Tibial artery (tissue), 4 donors: ENCODE results near the gene EIPR1.

ENCODE experiments used
- DNase-seq, 2 donors: peaks; one replicate each; pipeline ENCODE4 v3.0.0-alpha.2; 2019
- H3K27ac ChIP-seq, 2 donors: fragments of 200-600 bp; sonication (generic) in 1 of 2; 1 replicate in 1 of 2; 2 replicates in 1 of 2; pipeline ENCODE4 v1.5.1; 2018 to 2019; ENCODE audit warnings: mild to moderate bottlenecking in 1 of 2
- H3K27me3 ChIP-seq, 2 donors: fragments of 200-600 bp; sonication (generic) in 1 of 2; one replicate each; pipeline versions ENCODE4 v1.5.1 to v1.6.0; 2016 to 2019
- H3K36me3 ChIP-seq, 3 donors: fragments of 200-600 bp; sonication (generic) in 2 of 3; one replicate each; pipeline ENCODE4 v1.5.1; 2016 to 2019; ENCODE audit warnings: mild to moderate bottlenecking in 2 of 3
- H3K4me1 ChIP-seq, 4 donors: fragments of 200-600 bp; sonication (generic) in 2 of 4; 1 replicate in 3 of 4; 2 replicates in 1 of 4; pipeline ENCODE4 v1.5.1; 2016 to 2019
- H3K4me3 ChIP-seq, 2 donors: fragments of 200-600 bp; sonication (generic) in 1 of 2; 1 replicate in 1 of 2; 2 replicates in 1 of 2; pipeline ENCODE4 v1.5.1; 2018 to 2019; ENCODE audit warnings: mild to moderate bottlenecking in 2 of 2
- H3K9me3 ChIP-seq, 3 donors: fragments of 200-600 bp; sonication (generic) in 1 of 3; one replicate each; pipeline ENCODE4 v1.5.1; 2016 to 2019
- intact Hi-C: fragments of 100-400 bp; cut with DNase I; formaldehyde crosslinking; loops from one replicate; pipeline ENCODE4 v1.15.0; 2023; ENCODE audit warnings: low total_unique reads
- TF ChIP-seq, protein P1 (sequence below), 2 experiments: fragments of 200-600 bp in 1 of 2; fragments of 450-650 bp in 1 of 2; IDR thresholded peaks; one replicate each; pipeline ENCODE4 v1.5.1; 2017 to 2019; ENCODE audit warnings: antibody characterized with exemption in 2 of 2, mild to moderate bottlenecking in 1 of 2, moderate library complexity in 1 of 2

The EIPR1 gene

DNA sequence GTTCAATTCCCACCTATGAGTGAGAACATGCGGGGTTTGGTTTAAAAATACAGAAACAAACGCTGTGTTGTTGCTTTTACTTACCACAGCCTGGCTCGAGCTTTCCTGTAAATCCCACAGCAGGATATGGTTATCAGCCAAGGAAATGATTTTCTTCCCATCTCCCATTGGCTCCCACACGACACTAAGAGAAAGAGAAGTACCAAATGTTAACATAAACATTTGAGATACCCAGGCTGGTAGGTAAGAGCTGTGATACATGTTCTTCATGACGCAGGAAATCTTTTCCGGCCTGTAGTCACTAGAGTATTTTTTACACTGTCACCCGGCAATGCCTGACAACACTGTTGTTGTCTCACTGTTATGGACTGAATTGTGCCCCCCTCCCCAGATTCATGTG, 163.6 kb downstream of the EIPR1 start:
- TF ChIP-seq, protein P1, sequence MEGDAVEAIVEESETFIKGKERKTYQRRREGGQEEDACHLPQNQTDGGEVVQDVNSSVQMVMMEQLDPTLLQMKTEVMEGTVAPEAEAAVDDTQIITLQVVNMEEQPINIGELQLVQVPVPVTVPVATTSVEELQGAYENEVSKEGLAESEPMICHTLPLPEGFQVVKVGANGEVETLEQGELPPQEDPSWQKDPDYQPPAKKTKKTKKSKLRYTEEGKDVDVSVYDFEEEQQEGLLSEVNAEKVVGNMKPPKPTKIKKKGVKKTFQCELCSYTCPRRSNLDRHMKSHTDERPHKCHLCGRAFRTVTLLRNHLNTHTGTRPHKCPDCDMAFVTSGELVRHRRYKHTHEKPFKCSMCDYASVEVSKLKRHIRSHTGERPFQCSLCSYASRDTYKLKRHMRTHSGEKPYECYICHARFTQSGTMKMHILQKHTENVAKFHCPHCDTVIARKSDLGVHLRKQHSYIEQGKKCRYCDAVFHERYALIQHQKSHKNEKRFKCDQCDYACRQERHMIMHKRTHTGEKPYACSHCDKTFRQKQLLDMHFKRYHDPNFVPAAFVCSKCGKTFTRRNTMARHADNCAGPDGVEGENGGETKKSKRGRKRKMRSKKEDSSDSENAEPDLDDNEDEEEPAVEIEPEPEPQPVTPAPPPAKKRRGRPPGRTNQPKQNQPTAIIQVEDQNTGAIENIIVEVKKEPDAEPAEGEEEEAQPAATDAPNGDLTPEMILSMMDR (IDR thresholded peaks at IDR 0.05), result no peak
- intact Hi-C loops, result no loop called here
- DNase-seq, result no peak

DNA sequence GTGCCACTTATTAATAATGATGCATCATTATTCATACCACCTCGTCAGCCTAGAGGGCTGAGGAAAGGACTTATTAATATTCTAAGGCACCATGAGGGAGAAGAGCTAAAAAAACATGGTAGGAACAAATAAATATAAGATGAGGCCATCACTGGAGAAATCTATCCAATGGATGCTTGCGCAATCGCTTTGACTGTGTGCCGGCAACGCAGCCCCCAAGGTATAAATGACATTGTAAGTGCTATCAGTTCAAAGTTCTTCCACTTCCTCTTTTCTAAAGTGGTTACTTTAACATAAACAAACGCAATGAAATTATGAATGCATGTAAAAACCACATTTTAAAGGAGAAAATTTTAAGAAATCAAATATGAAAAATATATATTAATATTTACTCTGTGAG, 164.6 kb downstream of the EIPR1 start:
- no peak overlapping the region for H3K27ac ChIP-seq
- no peak overlapping the region for H3K4me3 ChIP-seq
- H3K27me3 ChIP-seq, result no peaks in the 10 kb centered on the region
- peaks cover 5 to 20% (median 7%) of the 10 kb centered on the region in 3 donors for H3K36me3 ChIP-seq
- no peaks in the 10 kb centered on the region for H3K9me3 ChIP-seq
- TF ChIP-seq, protein P1 (IDR thresholded peaks at IDR 0.05), result no peak
- H3K4me1 ChIP-seq, result no peaks in the 10 kb centered on the region
- intact Hi-C loops, result no loop called here
- DNase-seq, result no peak

More for the DNA sequence above, 163.6 kb downstream of the EIPR1 start:
- no peak overlapping the region for H3K27ac ChIP-seq
- no peaks in the 10 kb centered on the region for H3K4me1 ChIP-seq
- H3K4me3 ChIP-seq, result no peak overlapping the region
- no peaks in the 10 kb centered on the region for H3K27me3 ChIP-seq
- peaks cover 0 to 13% (median 5%) of the 10 kb centered on the region in 3 donors for H3K36me3 ChIP-seq
- H3K9me3 ChIP-seq, result no peaks in the 10 kb centered on the region

DNA sequence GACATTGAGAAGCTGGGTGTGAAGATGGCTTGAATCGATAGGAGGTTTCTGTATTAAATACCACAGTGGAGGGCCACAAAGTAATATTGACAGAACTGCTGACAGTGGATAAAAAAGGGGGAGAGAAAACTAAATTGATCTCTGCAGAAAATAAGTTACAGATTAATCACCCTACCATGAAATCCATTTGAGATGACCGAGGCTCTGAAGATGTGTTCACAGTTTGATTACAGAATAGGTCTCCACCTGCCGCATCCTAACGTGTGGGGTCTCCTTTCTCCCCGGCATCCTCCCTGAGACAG, 165.6 kb downstream of the EIPR1 start:
- Histone ChIP-seq H3K36me3 (peaks cover 5 to 20% (median 7%) of the 10 kb centered on the region in 3 donors), H3K27me3 (no peaks in the 10 kb centered on the region), H3K9me3 (no peaks in the 10 kb centered on the region), H3K4me1 (no peaks in the 10 kb centered on the region), H3K4me3 (no peak overlapping the region), H3K27ac (no peak overlapping the region)
- no peak for DNase-seq
- intact Hi-C loops, result no loop called here
- TF ChIP-seq, protein P1 (IDR thresholded peaks at IDR 0.05), result no peak

DNA sequence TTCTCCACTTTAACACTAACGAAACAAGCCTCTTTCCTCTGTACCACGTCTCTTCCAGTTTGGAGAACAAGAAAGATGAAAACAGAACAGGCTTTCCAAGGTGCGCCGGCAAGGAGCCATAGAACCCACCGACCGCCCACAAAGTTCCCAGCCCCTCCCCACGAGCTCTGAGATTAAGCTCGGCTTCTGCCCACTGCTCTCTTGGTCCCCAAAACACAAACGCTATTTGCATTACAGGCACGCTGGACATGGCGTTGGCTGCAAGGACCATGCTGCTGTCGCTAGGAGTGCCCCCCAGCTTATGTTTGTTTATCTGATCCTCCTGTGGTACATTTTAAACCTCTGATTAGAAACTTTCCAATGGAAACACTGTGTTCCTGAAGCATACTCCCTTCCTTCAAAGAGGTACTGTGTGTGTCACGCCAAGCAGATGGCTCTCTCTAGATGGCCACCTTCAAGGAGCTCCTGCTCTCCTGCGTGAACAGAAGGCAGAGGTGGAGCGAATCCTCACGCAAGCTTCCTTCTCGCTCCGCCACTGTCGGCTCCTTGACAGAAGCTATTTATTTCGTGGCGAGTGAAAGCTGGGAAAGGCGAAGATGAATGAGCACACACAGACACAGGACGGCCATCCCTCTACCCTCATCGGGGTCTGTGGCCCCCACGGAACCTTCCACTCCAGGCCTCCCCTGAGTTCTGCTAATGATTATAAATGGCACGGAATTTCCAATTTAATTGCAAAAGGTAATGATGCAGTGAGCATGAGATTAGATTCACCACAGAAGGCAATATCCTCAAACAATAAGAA, 166.2 kb downstream of the EIPR1 start:
- no peaks in the 10 kb centered on the region for H3K27me3 ChIP-seq
- no peaks in the 10 kb centered on the region for H3K9me3 ChIP-seq
- peaks cover 5 to 20% (median 7%) of the 10 kb centered on the region in 3 donors for H3K36me3 ChIP-seq
- TF ChIP-seq, protein P1 (IDR thresholded peaks at IDR 0.05), result no peak
- H3K4me1 ChIP-seq, result no peaks in the 10 kb centered on the region
- DNase-seq, result no peak
- H3K27ac ChIP-seq, result no peak overlapping the region
- H3K4me3 ChIP-seq, result no peak overlapping the region
- intact Hi-C loops, result no loop called here

DNA sequence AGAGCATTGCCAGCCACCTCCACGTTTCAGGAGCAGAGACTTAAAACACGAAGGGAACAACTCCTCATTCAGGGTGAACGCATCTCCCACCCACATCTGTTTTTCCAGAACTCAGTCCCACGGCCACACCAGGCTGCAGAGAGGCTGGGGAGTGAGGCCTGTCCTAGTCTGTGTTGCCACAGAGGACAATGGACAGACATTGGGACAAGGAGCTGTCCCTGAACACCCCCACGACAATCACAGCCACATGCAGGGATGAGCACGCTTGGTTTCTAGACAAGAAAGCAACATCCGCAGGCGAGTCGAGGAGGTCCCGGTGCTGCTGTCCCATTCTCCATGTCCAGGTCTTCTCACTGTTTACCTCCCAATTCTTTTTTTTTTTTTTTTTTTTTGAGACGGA, 167.4 kb downstream of the EIPR1 start:
- Histone ChIP-seq H3K27me3 (no peaks in the 10 kb centered on the region), H3K27ac (no peak overlapping the region), H3K4me1 (no peaks in the 10 kb centered on the region), H3K9me3 (peaks cover 0 to 3% (median 0%) of the 10 kb centered on the region in 3 donors), H3K4me3 (no peak overlapping the region), H3K36me3 (peaks cover 5 to 20% (median 7%) of the 10 kb centered on the region in 3 donors)
- DNase-seq, result no peak
- TF ChIP-seq, protein P1 (IDR thresholded peaks at IDR 0.05), result no peak
- intact Hi-C loops, result no loop called here
